Endothelial cell of umbilical vein (primary cell): ENCODE measurements around the gene ARMS2. TPM values are rescaled to one million over a fixed set of nuclear protein-coding genes. Genes with fewer than 3 reads are reported as not detected.

ENCODE experiments used
- BruUV-seq: library from RNA; stranded (reverse); fragments of 400-500 nt; replicated peaks from 2 replicates; lab custom pipeline; 2021; lab: Mats Ljungman, UMichigan
- CTCF ChIA-PET: fragments of 300-600, 350-600 bp; sonication (Branson Sonifier 250); formaldehyde crosslinking; loops from one replicate; lab custom pipeline; 2021; ENCODE audit warnings: antibody characterized with exemption, inconsistent platforms; lab: Charles Lee
- POLR2A ChIA-PET: fragments of 300-600, 350-600 bp; sonication (Branson Sonifier 250); formaldehyde crosslinking; loops from one replicate; lab custom pipeline; 2021; ENCODE audit warnings: antibody characterized with exemption, inconsistent platforms; lab: Charles Lee
- DNase-seq: peaks from one replicate; pipeline ENCODE4 v3.0.0-alpha.2; 2011; ENCODE audit warnings: low read depth, low spot score
- FAIRE-seq: peaks from 2 replicates; lab custom pipeline; 2011; peaks lifted over from hg19 to GRCh38; lab: Jason Lieb, UNC
- H2AFZ ChIP-seq: 2 replicates; pipeline ENCODE4 v1.6.0; 2012; ENCODE audit warnings: low read depth, low read length, control low read depth, inconsistent platforms
- H3K27ac ChIP-seq: 2 replicates; pipeline ENCODE4 v1.5.1; 2011; ENCODE audit warnings: low read depth, mild to moderate bottlenecking, control low read depth, low read length, moderate library complexity; ENCODE audit not compliant: insufficient read depth
- H3K27me3 ChIP-seq, 2 experiments: 2 replicates each; pipeline versions ENCODE4 v1.6.0 to v1.6.1; 2011; ENCODE audit warnings: low read length in 2 of 2, mixed read lengths in 1 of 2; ENCODE audit not compliant: control insufficient read depth in 2 of 2, insufficient read depth in 2 of 2
- H3K36me3 ChIP-seq, 2 experiments: 2 replicates in 1 of 2; 3 replicates in 1 of 2; pipeline ENCODE4 v1.5.1; 2011; ENCODE audit warnings: low read length in 2 of 2, mild to moderate bottlenecking in 1 of 2, moderate library complexity in 1 of 2; ENCODE audit not compliant: control insufficient read depth in 2 of 2, insufficient read depth in 2 of 2; ENCODE audit errors: extremely low read depth in 1 of 2
- H3K4me1 ChIP-seq: 3 replicates; pipeline ENCODE4 v1.5.1; 2011; ENCODE audit warnings: mild to moderate bottlenecking, low read length; ENCODE audit not compliant: control insufficient read depth, insufficient read depth; ENCODE audit errors: extremely low read depth
- H3K4me2 ChIP-seq: 2 replicates; pipeline ENCODE4 v1.6.1; 2011; ENCODE audit warnings: low read length, control low read depth, mixed read lengths; ENCODE audit not compliant: insufficient read depth
- H3K4me3 ChIP-seq, 3 experiments: fragments of 200-600 bp in 1 of 3; sonication (generic), shearing (Covaris generic) in 1 of 3; replicated peaks in 1 of 3; 2 replicates each; pipeline ENCODE4 v1.5.1; 2011 to 2016; ENCODE audit warnings: control low read depth in 3 of 3, low read length in 3 of 3, mild to moderate bottlenecking in 2 of 3, inconsistent platforms in 1 of 3, low read depth in 1 of 3, moderate library complexity in 1 of 3; ENCODE audit not compliant: insufficient read depth in 1 of 3
- H3K79me2 ChIP-seq: 2 replicates; pipeline ENCODE4 v1.6.0; 2012; ENCODE audit warnings: low read length, inconsistent platforms; ENCODE audit not compliant: control insufficient read depth, insufficient read depth
- H3K9ac ChIP-seq: replicated peaks from 2 replicates; pipeline ENCODE3; 2011; ENCODE audit warnings: low read length, control low read depth; ENCODE audit not compliant: insufficient read depth; ENCODE audit errors: extremely low read depth
- H3K9me1 ChIP-seq: replicated peaks from 3 replicates; pipeline ENCODE4 v1.6.0; 2011; ENCODE audit warnings: mild to moderate bottlenecking, low read length; ENCODE audit not compliant: control insufficient read depth, insufficient read depth; ENCODE audit errors: extremely low read depth
- H3K9me3 ChIP-seq: replicated peaks from 2 replicates; pipeline ENCODE4 v1.5.1; 2012; ENCODE audit warnings: low read length, inconsistent platforms; ENCODE audit not compliant: control insufficient read depth, insufficient read depth
- H4K20me1 ChIP-seq: replicated peaks from 2 replicates; pipeline ENCODE3; 2011; ENCODE audit warnings: mild to moderate bottlenecking, low read length; ENCODE audit not compliant: control insufficient read depth, insufficient read depth; ENCODE audit errors: extremely low read depth
- CTCF ChIP-seq, 2 donors: IDR thresholded peaks; 1 replicate in 1 of 2; 2 replicates in 1 of 2; pipeline ENCODE4 v1.5.1; 2011; ENCODE audit warnings: low read length in 2 of 2, mild to moderate bottlenecking in 2 of 2, moderate library complexity in 2 of 2, control low read depth in 1 of 2, inconsistent platforms in 1 of 2, low read depth in 1 of 2; ENCODE audit not compliant: insufficient read depth in 1 of 2; ENCODE audit errors: extremely low read depth in 1 of 2
- EZH2 ChIP-seq: IDR thresholded peaks from 2 replicates; pipeline ENCODE4 v1.6.1; 2012; ENCODE audit warnings: borderline replicate concordance, low read depth, mild to moderate bottlenecking, moderate library complexity, low read length, inconsistent platforms; ENCODE audit not compliant: severe bottlenecking
- FOS ChIP-seq: IDR thresholded peaks from 2 replicates; pipeline ENCODE4 v1.6.1; 2011; ENCODE audit warnings: mild to moderate bottlenecking, low read length, moderate library complexity, borderline replicate concordance; ENCODE audit not compliant: insufficient read depth
- GATA2 ChIP-seq: IDR thresholded peaks from 2 replicates; pipeline ENCODE4 v1.7.0; 2011; ENCODE audit warnings: low read depth, mild to moderate bottlenecking, moderate library complexity, mixed read lengths, low read length; ENCODE audit not compliant: insufficient read length, insufficient read depth
- JUN ChIP-seq: IDR thresholded peaks from 2 replicates; pipeline ENCODE4 v1.6.1; 2011; ENCODE audit warnings: borderline replicate concordance, low read depth; ENCODE audit not compliant: insufficient read length, insufficient read depth
- MYC ChIP-seq: IDR thresholded peaks from one replicate; pipeline ENCODE4 v1.6.1; 2011; ENCODE audit warnings: mild to moderate bottlenecking, low read depth, low read length
- POLR2A ChIP-seq: IDR thresholded peaks from 2 replicates; pipeline ENCODE4 v1.6.1; 2012; ENCODE audit warnings: low read depth, mild to moderate bottlenecking, control low read depth, low read length
- POLR2AphosphoS5 ChIP-seq: IDR thresholded peaks from 2 replicates; pipeline ENCODE4 v1.6.1; 2012; ENCODE audit warnings: low read depth, mild to moderate bottlenecking, control low read depth, low read length, moderate library complexity; ENCODE audit not compliant: insufficient read depth
- dilution Hi-C: fragments of 300-500 bp; cut with MboI; formaldehyde crosslinking; loops from one replicate; pipeline ENCODE4 v1.15.0; 2019; ENCODE audit warnings: low sequenced_read_pairs; ENCODE audit not compliant: extremely low pct_ligation_motif_present
- intact Hi-C: fragments of 100-400 bp; cut with micrococcal nuclease; formaldehyde crosslinking; loops from one replicate; pipeline ENCODE4 v1.10.0; 2022
- polyA plus RNA-seq, 4 experiments: library from polyadenylated mRNA; depleted of rRNA in 3 of 4; stranded (reverse) in 3 of 4; unstranded in 1 of 4; fragments of >200 nt; gene quantifications; 2 replicates each; pipeline versions ENCODE4 v1.2.1 to v1.2.3, GENCODE V29; 2011 to 2012; ENCODE audit warnings: missing spikeins in 1 of 4
- total RNA-seq: library from RNA; stranded (reverse); gene quantifications from 2 replicates; pipeline ENCODE4 v1.2.3, GENCODE V29; 2021
- TF ChIP-seq, protein P1 (sequence below): IDR thresholded peaks from 2 replicates; pipeline ENCODE4 v1.6.1; 2011; ENCODE audit not compliant: insufficient read depth, insufficient read length

The ARMS2 gene
- total and polyA plus RNA-seq, 2 donors (not counting 3 experiments of a cell fraction or from before 2014, with no cell fraction given) = not detected

GRCh38 chr10:122477436-122477835 is 23.0 kb downstream of the ARMS2 start:
- Histone ChIP-seq H3K36me3 (no peaks in the 10 kb centered on the region), H3K4me2 (no peak overlapping the region), H3K4me3 (no peak overlapping the region), H3K4me1 (peaks cover 38% of the 10 kb centered on the region), H2AFZ (no peak overlapping the region), H3K9me1 (no peaks in the 10 kb centered on the region), H3K9ac (no peak overlapping the region), H3K79me2 (peaks cover 4% of the 10 kb centered on the region), H3K9me3 (no peaks in the 10 kb centered on the region), H4K20me1 (no peaks in the 10 kb centered on the region), H3K27ac (no peak overlapping the region), H3K27me3 (no peaks in the 10 kb centered on the region)
- intact Hi-C loops (no loop called here), dilution Hi-C loops (no loop called here)
- no peak for DNase-seq
- no TSS peak for BruUV-seq
- CTCF ChIA-PET = interaction anchor here (0.7 to 1.4 kb wide), 2 partner anchors 88 to 219 kb away, joined by 3 to 6 read pairs; no protein-coding TSS in a partner anchor
- no peak for TF ChIP-seq CTCF (IDR thresholded peaks at IDR 0.05; ENCODE audit: extremely low read depth in 1 of 2, insufficient read depth in 1 of 2, low read depth in 1 of 2, low read length in 2 of 2)
- no peak for TF ChIP-seq EZH2
- no peak for TF ChIP-seq MYC
- no peak for TF ChIP-seq JUN
- no peak for TF ChIP-seq POLR2A
- no peak for TF ChIP-seq GATA2
- TF ChIP-seq POLR2AphosphoS5 = no peak
- TF ChIP-seq, protein P1, sequence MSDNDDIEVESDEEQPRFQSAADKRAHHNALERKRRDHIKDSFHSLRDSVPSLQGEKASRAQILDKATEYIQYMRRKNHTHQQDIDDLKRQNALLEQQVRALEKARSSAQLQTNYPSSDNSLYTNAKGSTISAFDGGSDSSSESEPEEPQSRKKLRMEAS = no peak
- no peak for TF ChIP-seq FOS
- no peak for FAIRE-seq
- POLR2A ChIA-PET = no interaction called here
